Glutamatergic neuron (in vitro differentiated cells): ENCODE data around the gene GJB5. TPM values are rescaled to one million over a fixed set of nuclear protein-coding genes. Genes with fewer than 3 reads are reported as not detected.

ENCODE experiments used
- DNase-seq: peaks from one replicate; pipeline ENCODE4 v3.0.0; 2022
- H3K27ac Mint-ChIP-seq: one replicate; pipeline ENCODE4 v1.8.0; 2020; ENCODE audit warnings: mild to moderate bottlenecking, mixed read lengths, inconsistent platforms; ENCODE audit not compliant: unreplicated experiment
- H3K27me3 Mint-ChIP-seq: one replicate; pipeline ENCODE4 v1.8.0; 2020; ENCODE audit warnings: mild to moderate bottlenecking, moderate library complexity, mixed read lengths, inconsistent platforms; ENCODE audit not compliant: unreplicated experiment
- H3K36me3 Mint-ChIP-seq: one replicate; pipeline ENCODE4 v1.8.0; 2020; ENCODE audit warnings: mild to moderate bottlenecking, mixed read lengths, inconsistent platforms; ENCODE audit not compliant: unreplicated experiment
- H3K4me1 Mint-ChIP-seq: one replicate; pipeline ENCODE4 v1.8.0; 2020; ENCODE audit warnings: mild to moderate bottlenecking, low read depth, mixed read lengths, inconsistent platforms; ENCODE audit not compliant: unreplicated experiment
- H3K4me3 Mint-ChIP-seq: one replicate; pipeline ENCODE4 v1.8.0; 2020; ENCODE audit warnings: mild to moderate bottlenecking, mixed read lengths, inconsistent platforms; ENCODE audit not compliant: unreplicated experiment
- H3K9me3 Mint-ChIP-seq: one replicate; pipeline ENCODE4 v1.8.0; 2020; ENCODE audit warnings: mild to moderate bottlenecking, moderate library complexity, mixed read lengths, inconsistent platforms; ENCODE audit not compliant: unreplicated experiment
- CTCF ChIP-seq: fragments of 200-600 bp; sonication (generic); IDR thresholded peaks from one replicate; pipeline ENCODE4 v1.5.0; 2021; ENCODE audit not compliant: partially characterized antibody, unreplicated experiment
- total RNA-seq: library from RNA; stranded (reverse); fragmentation: NEBNext Ultra II Directional; extraction: Animal tissue kit (Norgen Biotek cat#: 25700); gene quantifications from one replicate; pipeline ENCODE4 v1.2.1, GENCODE V29; 2021; ENCODE audit not compliant: unreplicated experiment

GJB5 gene
- total RNA-seq, 1 donor from 2014 or later: not detected

GRCh38 chr1:34743775-34744174 is 11.1 kb upstream of the GJB5 start:
- no peaks in the 10 kb centered on the region for H3K36me3 Mint-ChIP-seq
- no peaks in the 10 kb centered on the region for H3K4me1 Mint-ChIP-seq
- no peak overlapping the region for H3K27ac Mint-ChIP-seq
- TF ChIP-seq CTCF: no peak
- no peaks in the 10 kb centered on the region for H3K9me3 Mint-ChIP-seq
- H3K4me3 Mint-ChIP-seq: no peak overlapping the region
- DNase-seq: no peak
- H3K27me3 Mint-ChIP-seq: peaks cover 6% of the 10 kb centered on the region

GRCh38 chr1:34744851-34745250 is 10.0 kb upstream of the GJB5 start:
- Mint-ChIP-seq H3K27me3 (peaks cover 6% of the 10 kb centered on the region), H3K9me3 (no peaks in the 10 kb centered on the region), H3K27ac (no peak overlapping the region), H3K4me1 (no peaks in the 10 kb centered on the region), H3K4me3 (no peak overlapping the region), H3K36me3 (no peaks in the 10 kb centered on the region)
- no peak for DNase-seq
- no peak for TF ChIP-seq CTCF

GRCh38 chr1:34745666-34746065 is 9.2 kb upstream of the GJB5 start:
- no peaks in the 10 kb centered on the region for H3K36me3 Mint-ChIP-seq
- no peak for DNase-seq
- no peak overlapping the region for H3K27ac Mint-ChIP-seq
- no peak overlapping the region for H3K4me3 Mint-ChIP-seq
- no peak for TF ChIP-seq CTCF
- H3K9me3 Mint-ChIP-seq: no peaks in the 10 kb centered on the region
- H3K27me3 Mint-ChIP-seq: peaks cover 2% of the 10 kb centered on the region
- no peaks in the 10 kb centered on the region for H3K4me1 Mint-ChIP-seq

- DNase-seq: no peak
- H3K9me3 Mint-ChIP-seq: no peaks in the 10 kb centered on the region
- no peaks in the 10 kb centered on the region for H3K4me1 Mint-ChIP-seq
- H3K27me3 Mint-ChIP-seq: peaks cover 2% of the 10 kb centered on the region
- no peaks in the 10 kb centered on the region for H3K36me3 Mint-ChIP-seq
- TF ChIP-seq CTCF: no peak
- H3K4me3 Mint-ChIP-seq: no peak overlapping the region
- H3K27ac Mint-ChIP-seq: no peak overlapping the region
Measured at GRCh38 chr1:34746101-34746500, 8.7 kb upstream of the GJB5 start.

- Mint-ChIP-seq H3K9me3 (no peaks in the 10 kb centered on the region), H3K27me3 (peaks cover 3% of the 10 kb centered on the region), H3K4me1 (no peaks in the 10 kb centered on the region), H3K27ac (no peak overlapping the region), H3K4me3 (no peak overlapping the region), H3K36me3 (no peaks in the 10 kb centered on the region)
- TF ChIP-seq CTCF: no peak
- DNase-seq: no peak
Measured at GRCh38 chr1:34746785-34747637, 7.8 kb upstream of the GJB5 start.
